Thoracic aorta (tissue), 2 donors: Measurements from ENCODE around the gene RBMS3. TPM values are rescaled to one million over a fixed set of nuclear protein-coding genes. Genes with fewer than 3 reads are reported as not detected.
A peak's percentile ranks its signal among the peaks of the same experiment; 100 is the strongest.

Experiments
- ATAC-seq: fragments of 150-250 bp; one replicate; pipeline ENCODE4 v1.8.0; 2017; ENCODE audit warnings: low read depth; ENCODE audit not compliant: insufficient number of reproducible peaks, low FRiP score
- DNase-seq: peaks from one replicate; pipeline ENCODE4 v3.0.0-alpha.2; 2020; ENCODE audit warnings: low spot score
- H3K27ac ChIP-seq, 2 donors: fragments of 200-600 bp; sonication (generic); 1 replicate in 1 of 2; 2 replicates in 1 of 2; pipeline ENCODE4 v1.5.1; 2016; ENCODE audit warnings: mild to moderate bottlenecking in 2 of 2, moderate library complexity in 2 of 2
- H3K27me3 ChIP-seq: fragments of 200-600 bp; sonication (generic); replicated peaks from 2 replicates; pipeline ENCODE4 v1.6.0; 2016; ENCODE audit warnings: mild to moderate bottlenecking; ENCODE audit not compliant: insufficient read depth
- H3K36me3 ChIP-seq: fragments of 200-600 bp; sonication (generic); one replicate; pipeline ENCODE4 v1.5.1; 2016
- H3K4me1 ChIP-seq, 2 donors: fragments of 200-600 bp; sonication (generic); 1 replicate in 1 of 2; 2 replicates in 1 of 2; pipeline versions ENCODE4 v1.5.1 to v1.6.0; 2016; ENCODE audit warnings: low read depth in 2 of 2, mild to moderate bottlenecking in 1 of 2; ENCODE audit not compliant: control insufficient read depth in 1 of 2
- H3K4me3 ChIP-seq: fragments of 200-600 bp; sonication (generic); 2 replicates; pipeline ENCODE4 v1.5.1; 2016; ENCODE audit warnings: mild to moderate bottlenecking
- H3K9me3 ChIP-seq: fragments of 200-600 bp; sonication (generic); 2 replicates; pipeline ENCODE4 v1.5.1; 2016
- CTCF ChIP-seq: fragments of 200-600 bp; sonication (generic); IDR thresholded peaks from one replicate; pipeline ENCODE4 v1.5.1; 2019; ENCODE audit warnings: antibody characterized with exemption
- total RNA-seq, 2 donors: library from RNA; depleted of rRNA; stranded (reverse); fragments of >200 nt; gene quantifications; one replicate each; pipeline versions ENCODE4 v1.1.0 to v1.2.3, GENCODE V29; 2016

The RBMS3 gene
- total RNA-seq, 2 donors from 2014 or later = 149 to 186 TPM

DNA sequence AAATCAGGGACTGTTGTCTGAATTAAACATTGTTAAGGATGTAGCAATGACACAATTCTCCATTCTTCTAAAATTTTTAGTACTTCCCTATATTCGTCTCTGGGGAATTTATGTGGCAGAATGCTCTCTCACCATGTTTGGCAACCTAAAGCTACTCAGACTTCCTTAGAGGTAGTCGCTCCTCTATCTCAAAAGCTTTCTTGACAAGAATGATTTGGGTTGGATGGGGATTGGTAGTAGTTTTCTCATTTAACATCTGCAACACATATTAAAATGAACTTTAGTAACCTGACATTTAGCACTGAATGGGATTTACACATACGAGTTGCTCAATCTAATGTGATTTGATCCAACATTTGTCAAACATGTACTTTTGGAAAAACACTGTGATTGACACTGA lies 233.3 kb downstream of the RBMS3 start:
- peak overlapping the region; percentile 61 for H3K4me3 ChIP-seq
- DNase-seq (no peak), ATAC-seq (no peak)
- H3K27me3 ChIP-seq = no peaks in the 10 kb centered on the region
- H3K4me1 ChIP-seq = peaks cover 32 to 55% of the 10 kb centered on the region in 2 donors
- peak overlapping the region in 1 of 2 donors; percentile 36 for H3K27ac ChIP-seq
- no peaks in the 10 kb centered on the region for H3K36me3 ChIP-seq
- H3K9me3 ChIP-seq = no peaks in the 10 kb centered on the region
- no peak for TF ChIP-seq CTCF

DNA sequence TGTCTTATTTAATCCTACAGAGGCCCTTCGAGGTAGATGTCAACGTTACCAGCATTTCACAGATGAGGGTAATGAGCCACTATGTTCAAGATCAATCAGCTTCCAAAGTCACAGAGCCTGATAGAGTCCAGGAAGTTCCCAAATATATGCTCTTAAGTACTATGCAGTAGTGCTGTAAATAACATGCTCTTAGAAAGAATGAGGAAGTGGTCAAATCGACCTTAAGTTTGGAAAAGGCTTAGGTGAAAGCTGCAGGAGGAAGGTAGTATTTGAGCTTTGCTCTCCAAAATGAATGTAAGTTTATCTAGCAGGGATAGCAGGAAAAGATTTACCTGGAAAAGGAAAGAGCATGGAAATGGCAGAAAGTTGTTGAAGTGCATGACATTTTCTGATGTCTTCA lies 234.0 kb downstream of the RBMS3 start:
- H3K27me3 ChIP-seq = no peaks in the 10 kb centered on the region
- H3K9me3 ChIP-seq = no peaks in the 10 kb centered on the region
- no peaks in the 10 kb centered on the region for H3K36me3 ChIP-seq
- TF ChIP-seq CTCF = no peak
- peaks cover 32 to 62% of the 10 kb centered on the region in 2 donors for H3K4me1 ChIP-seq
- DNase-seq (no peak), ATAC-seq (no peak)
- H3K4me3 ChIP-seq = no peak overlapping the region
- H3K27ac ChIP-seq = no peak overlapping the region

DNA sequence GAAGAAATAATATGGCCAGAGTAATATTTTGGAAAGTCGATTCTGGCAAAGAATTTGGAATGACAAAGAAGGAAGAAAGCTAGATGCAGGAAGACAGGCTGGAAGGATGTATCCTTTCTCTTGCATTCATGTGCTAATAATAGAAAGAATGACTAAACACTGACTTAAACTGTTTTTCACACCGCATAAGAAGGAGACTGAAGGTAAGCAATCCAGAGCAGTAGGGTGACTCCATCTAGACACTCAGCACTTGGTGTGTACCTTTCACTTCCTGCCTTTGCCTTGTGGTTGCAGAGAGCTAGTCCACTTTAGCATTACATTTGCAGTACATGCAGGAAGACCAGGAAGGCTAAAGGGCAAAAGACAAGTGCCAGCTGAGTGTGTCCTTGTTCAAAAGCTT lies 234.6 kb downstream of the RBMS3 start:
- Histone ChIP-seq H3K4me1 (peaks cover 32 to 62% of the 10 kb centered on the region in 2 donors), H3K4me3 (no peak overlapping the region), H3K27ac (no peak overlapping the region), H3K27me3 (no peaks in the 10 kb centered on the region), H3K36me3 (no peaks in the 10 kb centered on the region), H3K9me3 (no peaks in the 10 kb centered on the region)
- DNase-seq = no peak
- no peak for TF ChIP-seq CTCF
- ATAC-seq = no peak

DNA sequence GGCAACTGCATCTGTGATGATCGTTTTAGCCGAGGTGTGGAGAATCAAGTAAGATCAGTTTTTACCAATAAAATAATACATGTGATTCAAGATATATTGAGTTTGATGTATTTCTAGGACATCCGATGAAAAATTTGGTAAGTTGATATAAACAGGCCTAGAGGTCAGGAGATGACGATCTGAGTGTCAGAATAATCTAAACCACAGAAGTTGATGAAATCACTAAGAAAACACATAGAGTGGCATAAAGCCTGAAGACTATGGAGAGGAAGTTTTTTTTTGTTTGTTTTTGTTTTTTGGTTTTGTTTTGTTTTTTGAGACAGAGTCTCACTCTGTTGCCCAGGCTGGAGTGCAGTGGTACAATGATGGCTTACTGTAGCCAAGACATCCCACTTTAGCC lies 235.3 kb downstream of the RBMS3 start:
- no peaks in the 10 kb centered on the region for H3K36me3 ChIP-seq
- no peak overlapping the region for H3K4me3 ChIP-seq
- no peak overlapping the region for H3K27ac ChIP-seq
- TF ChIP-seq CTCF = no peak
- no peak for ATAC-seq
- H3K9me3 ChIP-seq = no peaks in the 10 kb centered on the region
- H3K27me3 ChIP-seq = no peaks in the 10 kb centered on the region
- no peak for DNase-seq
- H3K4me1 ChIP-seq = peaks cover 32 to 63% of the 10 kb centered on the region in 2 donors

DNA sequence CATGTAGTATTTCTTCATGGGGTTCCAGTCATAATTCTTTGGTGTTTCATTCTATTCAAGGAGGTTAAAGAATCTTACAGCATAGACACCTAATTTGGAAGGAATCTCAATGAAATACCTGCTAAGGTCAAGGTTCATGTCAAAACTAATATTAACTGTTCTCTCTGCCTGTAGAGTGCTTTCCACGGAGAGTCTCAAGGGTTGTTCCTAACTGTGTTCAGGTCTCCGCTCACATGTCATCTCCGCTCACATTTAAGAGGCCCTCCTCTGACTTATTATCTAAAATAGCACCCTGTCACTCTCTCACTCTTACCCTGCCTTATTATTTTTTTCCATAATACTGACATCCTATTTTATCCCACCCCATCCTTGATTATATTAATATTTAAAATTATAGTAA lies 239.9 kb downstream of the RBMS3 start:
- no peak overlapping the region for H3K27ac ChIP-seq
- DNase-seq = no peak
- H3K9me3 ChIP-seq = no peaks in the 10 kb centered on the region
- no peak overlapping the region for H3K4me3 ChIP-seq
- TF ChIP-seq CTCF = no peak
- H3K27me3 ChIP-seq = no peaks in the 10 kb centered on the region
- no peak for ATAC-seq
- peaks cover 21 to 67% of the 10 kb centered on the region in 2 donors for H3K4me1 ChIP-seq
- H3K36me3 ChIP-seq = no peaks in the 10 kb centered on the region
